ENCODE results near the gene LECT2. TPM values are rescaled to one million over a fixed set of nuclear protein-coding genes. Genes with fewer than 3 reads are reported as not detected.

Gene LECT2
- total RNA-seq, 1 donor from 2014 or later, result not detected

DNA sequence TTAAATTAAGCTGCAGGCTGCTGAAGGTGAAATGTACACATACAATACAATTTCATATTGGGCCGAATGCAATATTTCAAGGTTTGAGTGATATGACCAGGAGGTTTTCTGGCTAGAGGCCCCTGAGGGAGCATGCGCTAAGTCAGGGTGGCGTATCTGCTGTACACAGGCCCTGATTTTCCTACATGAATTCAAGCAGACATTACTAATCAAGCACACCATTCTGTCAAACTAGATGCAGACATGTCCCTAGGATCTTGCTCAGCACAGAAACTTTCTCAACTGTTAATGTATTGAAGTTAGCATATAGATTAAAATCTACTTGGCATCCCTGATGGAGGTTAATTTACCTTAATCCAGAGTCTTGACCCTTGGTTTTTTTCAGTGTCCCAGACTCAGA, 10.7 kb upstream of the LECT2 start:
- Histone ChIP-seq H3K27ac (no peak overlapping the region), H3K9me3 (no peaks in the 10 kb centered on the region), H3K4me3 (no peak overlapping the region), H3K4me1 (no peaks in the 10 kb centered on the region), H3K27me3 (no peaks in the 10 kb centered on the region), H3K36me3 (no peaks in the 10 kb centered on the region)
- no peak for ATAC-seq
- intact Hi-C loops (cut with DNase I), result no loop called here
- TF ChIP-seq, protein P1, sequence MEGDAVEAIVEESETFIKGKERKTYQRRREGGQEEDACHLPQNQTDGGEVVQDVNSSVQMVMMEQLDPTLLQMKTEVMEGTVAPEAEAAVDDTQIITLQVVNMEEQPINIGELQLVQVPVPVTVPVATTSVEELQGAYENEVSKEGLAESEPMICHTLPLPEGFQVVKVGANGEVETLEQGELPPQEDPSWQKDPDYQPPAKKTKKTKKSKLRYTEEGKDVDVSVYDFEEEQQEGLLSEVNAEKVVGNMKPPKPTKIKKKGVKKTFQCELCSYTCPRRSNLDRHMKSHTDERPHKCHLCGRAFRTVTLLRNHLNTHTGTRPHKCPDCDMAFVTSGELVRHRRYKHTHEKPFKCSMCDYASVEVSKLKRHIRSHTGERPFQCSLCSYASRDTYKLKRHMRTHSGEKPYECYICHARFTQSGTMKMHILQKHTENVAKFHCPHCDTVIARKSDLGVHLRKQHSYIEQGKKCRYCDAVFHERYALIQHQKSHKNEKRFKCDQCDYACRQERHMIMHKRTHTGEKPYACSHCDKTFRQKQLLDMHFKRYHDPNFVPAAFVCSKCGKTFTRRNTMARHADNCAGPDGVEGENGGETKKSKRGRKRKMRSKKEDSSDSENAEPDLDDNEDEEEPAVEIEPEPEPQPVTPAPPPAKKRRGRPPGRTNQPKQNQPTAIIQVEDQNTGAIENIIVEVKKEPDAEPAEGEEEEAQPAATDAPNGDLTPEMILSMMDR (IDR thresholded peaks at IDR 0.05), result no peak
- no peak for DNase-seq

DNA sequence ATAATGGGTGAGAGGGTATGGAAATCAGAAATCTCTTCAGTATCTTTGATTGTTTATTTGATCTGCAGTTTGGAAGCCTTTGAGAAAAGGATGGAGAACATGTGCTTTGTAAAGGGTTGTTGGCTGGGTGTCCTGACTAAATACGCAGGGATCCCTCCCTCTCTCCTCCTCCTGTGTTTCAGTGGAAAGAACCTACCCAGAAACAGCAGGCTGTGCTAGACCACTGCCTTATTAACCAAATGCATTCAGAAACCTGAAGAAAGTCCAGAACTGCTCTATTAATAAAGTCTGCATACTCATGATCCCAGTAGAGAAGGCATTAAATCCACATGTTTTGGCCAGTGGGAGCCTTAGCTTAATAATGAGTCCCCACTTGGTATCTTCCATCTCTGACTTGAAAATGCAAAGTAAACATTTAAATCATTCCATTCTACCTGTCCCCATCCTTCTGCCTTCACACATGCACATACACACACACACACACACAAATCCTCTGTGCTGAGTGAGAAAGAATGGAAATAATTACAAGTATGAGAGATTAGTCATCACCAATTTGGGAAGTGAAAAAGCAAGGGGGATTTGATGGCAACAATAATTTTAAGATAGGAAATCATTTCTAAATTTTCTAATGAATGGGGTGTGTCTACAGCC, 10.0 kb upstream of the LECT2 start:
- Histone ChIP-seq H3K4me3 (no peak overlapping the region), H3K4me1 (no peaks in the 10 kb centered on the region), H3K9me3 (no peaks in the 10 kb centered on the region), H3K36me3 (no peaks in the 10 kb centered on the region), H3K27me3 (no peaks in the 10 kb centered on the region), H3K27ac (no peak overlapping the region)
- no peak for ATAC-seq
- intact Hi-C loops (cut with DNase I), result no loop called here
- no peak for DNase-seq
- TF ChIP-seq, protein P1 (IDR thresholded peaks at IDR 0.05), result no peak

DNA sequence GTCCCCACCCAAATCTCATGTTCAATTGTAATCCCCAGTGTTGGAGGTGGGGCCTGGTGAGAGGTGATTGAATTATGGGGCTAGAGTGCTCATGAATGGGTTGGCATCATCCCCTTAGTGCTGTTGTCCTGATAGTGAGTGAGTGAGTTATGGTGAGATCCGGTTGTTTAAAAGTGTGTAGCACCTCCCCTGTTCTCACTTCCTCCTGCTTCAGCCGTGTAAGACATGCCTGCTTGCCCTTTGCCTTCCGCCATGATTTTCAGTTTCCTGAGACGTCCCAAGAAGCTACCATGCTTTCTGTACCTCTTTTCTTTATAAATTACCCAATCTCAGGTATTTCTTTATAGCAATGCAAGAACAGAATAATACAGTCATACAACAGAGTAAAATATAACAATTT, 742 bp upstream of the LECT2 start:
- no peak for ATAC-seq
- Histone ChIP-seq H3K27ac (no peak overlapping the region), H3K27me3 (peaks cover 10% of the 10 kb centered on the region), H3K36me3 (no peaks in the 10 kb centered on the region), H3K4me3 (no peak overlapping the region), H3K9me3 (no peaks in the 10 kb centered on the region), H3K4me1 (no peaks in the 10 kb centered on the region)
- TF ChIP-seq, protein P1 (IDR thresholded peaks at IDR 0.05), result no peak
- DNase-seq, result no peak
- intact Hi-C loops (cut with DNase I), result no loop called here

DNA sequence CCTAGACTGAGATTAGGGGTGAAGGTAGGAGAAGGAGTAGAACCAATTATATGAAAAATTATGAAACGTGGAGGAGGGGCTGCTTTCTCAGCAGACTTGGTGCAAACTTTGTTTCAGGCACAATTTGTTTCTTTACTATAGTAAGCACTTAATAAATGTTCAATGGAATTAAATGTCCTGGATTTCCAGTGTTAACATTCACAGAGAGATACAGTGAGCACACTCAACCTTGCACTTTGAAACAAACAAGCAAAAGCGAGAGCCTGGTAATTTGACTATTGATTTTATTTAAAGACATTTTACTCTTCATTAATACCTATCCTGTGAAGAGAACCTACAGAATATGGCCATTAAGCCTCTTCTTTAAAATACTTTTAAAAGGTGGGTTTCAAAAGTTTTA, 933 bp downstream of the LECT2 start:
- Histone ChIP-seq H3K36me3 (no peaks in the 10 kb centered on the region), H3K9me3 (no peaks in the 10 kb centered on the region), H3K4me1 (no peaks in the 10 kb centered on the region), H3K27me3 (peaks cover 10% of the 10 kb centered on the region), H3K4me3 (no peak overlapping the region), H3K27ac (no peak overlapping the region)
- TF ChIP-seq, protein P1 (IDR thresholded peaks at IDR 0.05), result no peak
- no peak for DNase-seq
- intact Hi-C loops (cut with DNase I), result no loop called here
- ATAC-seq, result no peak

DNA sequence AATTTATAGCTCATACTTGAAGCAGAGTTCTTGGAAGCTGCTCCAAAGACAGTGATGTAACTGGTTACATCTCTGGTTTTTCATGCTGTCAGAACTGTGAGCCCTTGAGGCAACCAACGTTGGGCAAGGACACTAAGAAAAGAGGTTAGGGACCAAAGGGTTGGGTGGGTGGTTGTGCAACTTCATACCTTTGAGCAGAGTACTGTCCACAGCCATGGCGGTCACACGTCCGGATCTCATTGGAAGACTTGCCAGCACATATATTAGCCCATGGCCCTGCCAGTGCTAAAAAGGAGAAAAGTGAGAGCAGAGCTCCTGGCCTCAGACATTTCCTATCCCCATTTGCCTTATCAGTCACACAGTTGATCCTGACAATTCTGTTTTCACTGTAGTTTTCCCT, 2.1 kb downstream of the LECT2 start:
- DNase-seq (no peak), ATAC-seq (no peak)
- Histone ChIP-seq H3K9me3 (no peaks in the 10 kb centered on the region), H3K4me1 (no peaks in the 10 kb centered on the region), H3K27me3 (peaks cover 10% of the 10 kb centered on the region), H3K36me3 (no peaks in the 10 kb centered on the region), H3K27ac (no peak overlapping the region), H3K4me3 (no peak overlapping the region)
- TF ChIP-seq, protein P1 (IDR thresholded peaks at IDR 0.05), result no peak
- intact Hi-C loops (cut with DNase I), result no loop called here

DNA sequence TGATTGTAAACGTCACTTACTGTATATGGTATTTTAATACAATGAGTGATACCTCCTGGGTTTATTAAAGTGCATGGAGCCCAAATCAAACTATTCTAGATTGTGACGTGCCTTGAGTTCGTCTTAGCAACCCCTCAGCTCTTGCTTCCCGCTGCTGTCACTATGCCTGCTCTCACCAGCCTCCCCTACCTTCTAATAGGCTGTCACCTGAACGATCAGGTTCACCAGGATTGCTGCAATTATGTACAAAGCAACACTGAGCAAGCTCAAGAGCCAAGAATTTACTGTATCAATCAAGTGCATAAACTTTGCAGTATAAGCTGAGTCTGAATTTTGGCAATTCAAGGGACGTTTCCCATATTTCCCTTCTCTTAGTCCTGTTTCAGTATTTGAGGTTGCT, 3.0 kb downstream of the LECT2 start:
- TF ChIP-seq, protein P1 (IDR thresholded peaks at IDR 0.05), result no peak

More for the DNA sequence above, 3.0 kb downstream of the LECT2 start:
- Histone ChIP-seq H3K36me3 (no peaks in the 10 kb centered on the region), H3K4me1 (no peaks in the 10 kb centered on the region), H3K9me3 (no peaks in the 10 kb centered on the region), H3K27me3 (peaks cover 10% of the 10 kb centered on the region), H3K4me3 (no peak overlapping the region), H3K27ac (no peak overlapping the region)
- no peak for ATAC-seq
- intact Hi-C loops (cut with DNase I), result no loop called here
- DNase-seq, result no peak
